Fibroblast of lung (primary cell): ENCODE data around the gene RAPGEF6.

Experiments used
- EZH2 ChIP-seq: IDR thresholded peaks from 2 replicates; pipeline ENCODE4 v1.5.1; 2012; ENCODE audit warnings: low read length, control low read depth, mild to moderate bottlenecking; ENCODE audit errors: missing control alignments
- TF ChIP-seq, protein P1 (sequence below), 2 donors: IDR thresholded peaks in 1 of 2; conservative IDR thresholded peaks in 1 of 2; 1 replicate in 1 of 2; 2 replicates in 1 of 2; pipeline ENCODE4 v1.5.1; 2011 to 2012; ENCODE audit warnings: low read length in 2 of 2, control low read depth in 1 of 2, inconsistent platforms in 1 of 2, low read depth in 1 of 2, mild to moderate bottlenecking in 1 of 2

GRCh38 chr5:131682826-131683225, 47.8 kb upstream of the RAPGEF6 start:
- no peak for TF ChIP-seq EZH2
- TF ChIP-seq, protein P1, sequence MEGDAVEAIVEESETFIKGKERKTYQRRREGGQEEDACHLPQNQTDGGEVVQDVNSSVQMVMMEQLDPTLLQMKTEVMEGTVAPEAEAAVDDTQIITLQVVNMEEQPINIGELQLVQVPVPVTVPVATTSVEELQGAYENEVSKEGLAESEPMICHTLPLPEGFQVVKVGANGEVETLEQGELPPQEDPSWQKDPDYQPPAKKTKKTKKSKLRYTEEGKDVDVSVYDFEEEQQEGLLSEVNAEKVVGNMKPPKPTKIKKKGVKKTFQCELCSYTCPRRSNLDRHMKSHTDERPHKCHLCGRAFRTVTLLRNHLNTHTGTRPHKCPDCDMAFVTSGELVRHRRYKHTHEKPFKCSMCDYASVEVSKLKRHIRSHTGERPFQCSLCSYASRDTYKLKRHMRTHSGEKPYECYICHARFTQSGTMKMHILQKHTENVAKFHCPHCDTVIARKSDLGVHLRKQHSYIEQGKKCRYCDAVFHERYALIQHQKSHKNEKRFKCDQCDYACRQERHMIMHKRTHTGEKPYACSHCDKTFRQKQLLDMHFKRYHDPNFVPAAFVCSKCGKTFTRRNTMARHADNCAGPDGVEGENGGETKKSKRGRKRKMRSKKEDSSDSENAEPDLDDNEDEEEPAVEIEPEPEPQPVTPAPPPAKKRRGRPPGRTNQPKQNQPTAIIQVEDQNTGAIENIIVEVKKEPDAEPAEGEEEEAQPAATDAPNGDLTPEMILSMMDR (conservative IDR thresholded peaks at IDR 0.05 in 1 of 2, IDR thresholded peaks at IDR 0.05 in 1 of 2; ENCODE audit: low read depth in 1 of 2, low read length in 2 of 2): no peak
